GM19193 (cell line): ENCODE results near the gene B3GNT3.

Experiments
- POLR2A ChIP-seq: IDR thresholded peaks from 4 replicates; pipeline ENCODE4 v1.6.1; 2011; ENCODE audit not compliant: insufficient read depth, insufficient read length; ENCODE audit errors: extremely low read depth

Gene B3GNT3

DNA sequence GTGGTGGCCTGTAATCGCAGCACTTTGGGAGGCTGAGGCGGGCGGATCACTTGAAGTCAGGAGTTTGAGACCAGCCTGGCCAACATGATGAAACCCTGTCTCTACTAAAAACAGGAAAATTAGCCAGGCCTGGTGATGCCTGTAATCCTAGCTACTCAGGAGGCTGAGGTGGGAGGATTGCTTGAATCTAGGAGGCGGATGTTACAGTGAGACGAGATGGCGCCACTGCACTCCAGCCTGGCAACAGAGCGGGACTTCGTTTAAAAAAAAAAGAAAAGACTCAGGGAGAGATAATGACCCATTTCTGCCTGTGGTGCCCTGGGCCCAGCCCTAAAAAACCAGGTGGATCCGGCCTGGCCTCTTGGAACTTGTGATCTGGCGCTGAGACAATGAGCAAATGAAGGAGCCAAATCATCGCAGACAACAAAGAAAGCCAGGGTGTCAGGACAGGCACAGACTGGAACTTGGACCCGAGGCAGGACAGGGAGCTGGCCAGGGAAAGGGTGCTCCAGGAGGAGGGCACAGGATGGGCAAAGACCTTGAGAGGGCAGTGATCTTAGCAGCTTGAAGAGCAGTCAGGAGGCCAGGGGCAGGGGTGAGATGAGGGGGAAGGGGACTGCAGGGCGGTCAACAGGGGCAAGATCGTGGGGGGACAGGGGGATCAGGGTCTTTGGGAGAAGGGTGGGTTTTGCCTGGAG, 53.8 kb downstream of the B3GNT3 start:
- TF ChIP-seq POLR2A: no peak

DNA sequence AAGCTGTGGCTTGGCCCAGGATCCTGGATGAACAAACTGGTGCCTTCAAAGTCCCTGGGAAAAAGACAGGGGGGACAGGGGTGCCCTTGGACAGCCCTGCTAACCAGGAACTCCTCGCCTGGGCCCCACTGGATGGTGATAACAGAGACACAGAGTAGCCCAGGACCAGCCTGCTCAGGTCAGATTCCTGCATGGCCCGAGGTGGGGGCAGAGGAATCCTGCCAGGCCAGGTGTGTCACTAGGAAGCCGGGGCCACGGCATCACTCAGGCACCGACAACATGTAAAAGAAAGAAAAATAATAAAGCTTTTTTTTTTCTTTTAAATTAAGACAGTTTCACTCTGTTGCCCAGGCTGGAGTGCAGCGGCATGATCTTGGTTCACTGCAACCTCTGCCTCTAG, 59.1 kb downstream of the B3GNT3 start:
- TF ChIP-seq POLR2A: no peak

DNA sequence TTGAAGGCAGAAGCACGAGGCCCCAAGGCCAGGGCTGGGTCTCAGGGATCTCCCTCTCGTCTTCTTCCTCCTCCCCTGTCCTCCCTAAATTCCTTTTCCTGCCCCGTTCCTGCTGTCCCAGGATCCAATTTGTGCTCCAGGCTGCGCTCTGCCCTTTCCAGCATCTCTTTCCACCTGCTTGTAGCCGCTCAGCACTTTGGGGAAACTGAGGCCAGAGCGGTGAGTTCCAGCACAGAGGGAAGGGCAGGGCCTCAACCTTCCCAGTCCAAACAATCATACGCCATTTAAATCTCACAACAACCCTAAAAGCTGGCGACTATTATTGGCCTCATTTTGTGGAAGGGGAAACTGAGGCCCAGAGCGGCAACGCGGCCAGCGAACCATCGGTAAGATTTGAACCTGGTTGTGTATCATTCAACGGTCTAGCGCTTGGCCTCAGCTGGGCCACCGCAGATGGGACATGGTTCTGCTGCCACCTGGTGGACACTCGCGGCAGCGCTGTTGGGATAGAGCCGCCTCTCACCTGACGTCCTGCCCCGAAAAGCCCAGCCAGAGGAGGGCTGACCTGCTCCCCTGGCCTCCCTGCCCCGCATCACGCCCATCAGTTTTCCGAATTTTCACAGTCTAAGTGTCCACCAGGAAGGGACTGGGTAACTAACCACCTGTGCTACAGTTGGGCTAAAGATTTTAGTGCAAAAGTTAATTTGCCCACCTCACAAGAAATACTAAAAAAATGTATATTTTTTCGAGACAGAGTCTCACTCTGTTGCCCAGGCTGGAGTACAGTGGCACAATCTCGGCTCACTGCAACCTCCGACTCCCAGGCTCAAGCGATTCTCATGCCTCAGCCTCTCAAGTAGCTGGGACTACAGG, 60.6 kb downstream of the B3GNT3 start:
- TF ChIP-seq POLR2A: no peak

DNA sequence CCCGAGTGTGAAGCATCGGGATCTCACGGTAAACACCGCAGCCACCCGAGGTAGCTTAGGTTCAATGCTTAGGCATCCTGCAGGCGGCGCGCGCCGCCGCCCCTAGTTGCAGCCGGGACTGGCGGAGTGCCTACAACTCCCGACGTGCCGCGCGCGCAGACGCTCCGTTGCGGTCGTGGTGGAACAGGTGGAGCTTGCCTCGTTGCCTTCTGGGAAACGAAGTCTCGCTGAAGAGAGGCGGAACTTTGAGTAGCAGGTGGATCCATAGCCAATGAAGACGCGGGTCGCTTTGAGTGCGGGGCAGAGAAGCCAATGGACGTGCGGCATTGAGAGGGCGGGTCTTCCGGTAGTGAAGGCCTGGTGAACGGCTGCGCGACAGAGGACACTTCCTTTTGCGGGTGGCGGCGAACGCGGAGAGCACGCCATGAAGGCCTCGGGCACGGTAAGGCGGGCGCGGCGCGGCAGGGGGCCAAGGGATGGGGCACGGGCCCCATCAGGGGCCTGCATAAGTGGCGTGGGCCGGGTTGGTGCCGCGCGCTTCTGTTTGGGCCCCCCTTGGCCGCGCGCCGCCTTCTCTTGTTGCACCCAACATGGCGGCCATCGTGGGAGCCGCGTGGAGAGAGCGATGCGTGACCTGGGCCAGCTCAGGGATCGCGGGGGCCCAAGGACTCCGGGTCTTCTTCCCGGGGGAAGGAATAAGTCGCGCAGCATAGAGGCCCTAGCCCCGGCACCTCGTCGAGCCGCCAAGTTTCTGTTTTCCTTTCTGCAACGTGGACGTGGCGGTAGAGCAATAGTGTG, 64.8 kb downstream of the B3GNT3 start, which contains the start of gene RPL18A:
Gene RPL18A (plus strand): TSS at position 378 of the 798 bp plus-strand sequence. CDS start 47 bp downstream, at position 425.
- TF ChIP-seq POLR2A: peak; percentile 98

DNA sequence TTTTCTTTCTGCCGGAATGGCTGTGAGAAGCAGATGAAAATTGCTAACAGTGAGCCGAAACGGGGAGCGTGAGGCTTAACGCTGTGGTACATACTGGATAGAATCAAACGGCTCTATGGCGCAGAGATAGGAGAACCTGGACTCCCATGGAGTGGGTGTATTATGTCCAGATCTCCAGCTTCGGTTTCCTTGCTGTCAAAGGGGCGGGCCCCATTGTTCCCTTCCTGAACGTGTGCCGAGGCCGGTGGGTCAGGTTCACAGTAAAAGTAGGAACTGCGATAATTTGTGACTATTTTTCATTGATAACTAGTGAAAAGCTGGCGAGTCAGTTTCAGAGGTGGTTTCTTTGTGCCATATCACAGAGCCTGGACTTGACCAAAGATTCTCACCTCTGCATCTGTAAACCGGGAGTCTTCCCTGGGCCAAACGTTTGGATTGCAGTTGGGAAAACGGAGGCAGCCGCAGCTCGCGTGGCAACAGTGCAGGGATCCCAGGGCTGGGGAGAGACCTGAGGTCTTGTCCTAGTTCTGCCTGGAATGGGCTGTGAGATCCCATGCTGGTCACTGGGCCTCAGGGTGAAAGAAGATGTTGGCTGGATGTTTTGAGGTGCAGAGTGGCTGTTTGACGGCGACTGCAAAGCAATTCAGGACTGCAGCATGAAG, 65.5 kb downstream of the B3GNT3 start:
- no peak for TF ChIP-seq POLR2A

DNA sequence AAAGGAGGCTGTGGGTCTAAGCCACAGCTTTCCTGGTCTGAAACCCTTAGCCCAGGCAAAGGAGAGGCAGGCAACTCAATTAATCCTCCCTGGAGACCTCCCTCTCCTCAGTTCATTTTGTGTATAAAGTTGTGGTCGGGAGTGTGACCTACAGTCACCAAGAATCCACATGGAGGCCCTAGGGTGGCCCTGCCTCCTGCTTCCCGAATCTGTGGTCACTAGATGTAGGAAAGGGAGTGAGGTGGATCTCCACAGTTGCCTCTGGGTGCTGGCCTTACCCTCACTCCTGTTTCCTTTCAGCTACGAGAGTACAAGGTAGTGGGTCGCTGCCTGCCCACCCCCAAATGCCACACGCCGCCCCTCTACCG, 66.0 kb downstream of the B3GNT3 start:
- TF ChIP-seq POLR2A: no peak

DNA sequence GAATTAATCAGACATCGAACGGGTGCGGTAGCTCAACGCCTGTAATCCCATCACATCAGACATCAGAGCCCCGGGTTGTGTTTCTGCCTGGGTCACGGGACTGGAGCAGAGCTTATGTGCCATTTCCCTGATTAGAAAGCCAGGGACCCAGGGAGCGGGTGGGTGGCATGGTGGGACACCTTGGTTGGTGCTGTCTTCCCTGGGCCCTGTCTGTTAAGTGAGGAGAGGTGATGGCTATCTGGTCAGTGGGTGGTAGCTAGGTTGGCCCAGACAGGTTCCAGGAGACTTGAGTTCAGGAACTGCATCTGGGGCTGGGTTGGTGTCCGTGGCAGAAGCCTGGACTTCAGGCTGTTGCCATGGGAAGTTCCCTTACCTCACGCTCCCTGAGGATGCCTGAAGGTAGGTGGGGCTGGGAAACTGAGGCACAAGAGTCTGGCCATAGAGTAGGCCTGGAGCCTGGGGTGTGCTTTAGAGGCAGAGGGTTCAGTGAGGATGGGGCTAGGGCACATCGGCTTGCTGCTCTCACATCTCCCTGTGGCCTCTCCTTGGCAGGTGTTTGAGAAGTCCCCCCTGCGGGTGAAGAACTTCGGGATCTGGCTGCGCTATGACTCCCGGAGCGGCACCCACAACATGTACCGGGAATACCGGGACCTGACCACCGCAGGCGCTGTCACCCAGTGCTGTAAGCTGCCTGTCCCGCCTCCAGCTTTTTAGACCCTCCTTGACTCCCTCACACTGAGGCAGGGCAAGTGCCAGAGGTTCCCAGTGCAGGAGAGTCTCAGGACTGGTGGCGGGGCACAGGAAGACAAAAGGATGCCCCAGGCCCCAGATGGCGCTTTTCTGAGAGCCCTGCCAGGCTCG, 66.8 kb downstream of the B3GNT3 start:
- TF ChIP-seq POLR2A: peak; percentile 18

DNA sequence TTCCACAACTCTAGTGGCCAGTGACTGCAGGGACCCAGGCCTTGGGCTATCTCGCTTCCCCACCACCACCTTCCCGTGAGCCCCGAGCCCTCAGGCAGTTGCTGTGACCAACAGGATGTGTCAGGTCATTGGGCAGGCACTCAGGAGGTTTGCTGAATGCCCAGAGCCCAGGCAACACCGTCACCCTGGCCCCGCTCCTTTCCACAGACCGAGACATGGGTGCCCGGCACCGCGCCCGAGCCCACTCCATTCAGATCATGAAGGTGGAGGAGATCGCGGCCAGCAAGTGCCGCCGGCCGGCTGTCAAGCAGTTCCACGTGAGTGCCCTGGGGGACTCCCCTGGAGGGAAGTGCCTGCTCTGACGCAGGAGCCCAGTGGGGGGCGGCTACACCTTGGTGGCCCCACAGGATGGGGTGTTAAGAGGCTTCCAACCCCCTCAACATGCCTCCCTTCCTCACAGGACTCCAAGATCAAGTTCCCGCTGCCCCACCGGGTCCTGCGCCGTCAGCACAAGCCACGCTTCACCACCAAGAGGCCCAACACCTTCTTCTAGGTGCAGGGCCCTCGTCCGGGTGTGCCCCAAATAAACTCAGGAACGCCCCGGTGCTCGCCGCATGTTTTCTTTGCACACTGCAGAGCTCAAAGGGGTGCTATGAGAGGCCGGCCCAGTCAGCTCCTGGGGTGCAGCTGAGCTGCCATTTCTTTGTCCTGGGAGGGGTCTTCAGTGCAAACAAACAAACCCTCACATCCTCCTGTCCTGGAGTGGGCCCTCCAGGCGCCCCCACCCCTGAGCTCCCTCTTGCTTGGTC, 68.0 kb downstream of the B3GNT3 start:
- no peak for TF ChIP-seq POLR2A
